H9 (cell line): ENCODE measurements around the gene TMEM141. TPM values are rescaled to one million over a fixed set of nuclear protein-coding genes. Genes with fewer than 3 reads are reported as not detected.
A peak's percentile ranks its signal among the peaks of the same experiment; 100 is the strongest.

ENCODE experiments used
- DNase-seq: peaks from one replicate; pipeline ENCODE4 v3.0.0-alpha.2; 2017
- H2AFZ ChIP-seq: one replicate; pipeline ENCODE4 v1.6.1; 2013; ENCODE audit warnings: mild to moderate bottlenecking, low read length, control low read depth, moderate library complexity
- H2AK5ac ChIP-seq: 2 replicates; pipeline ENCODE4 v1.6.1; 2013; ENCODE audit warnings: low read length, control low read depth, mixed read lengths; ENCODE audit not compliant: insufficient read length
- H2BK120ac ChIP-seq: one replicate; pipeline ENCODE4 v1.6.1; 2013; ENCODE audit warnings: low read depth, mild to moderate bottlenecking, low read length, control low read depth, inconsistent platforms; ENCODE audit not compliant: poor library complexity, severe bottlenecking
- H2BK12ac ChIP-seq: 2 replicates; pipeline ENCODE4 v1.6.1; 2013; ENCODE audit warnings: low read length, control low read depth, mixed read lengths, low read depth; ENCODE audit not compliant: insufficient read length
- H2BK15ac ChIP-seq: 2 replicates; pipeline ENCODE4 v1.6.1; 2013; ENCODE audit warnings: low read depth, low read length, control low read depth
- H2BK20ac ChIP-seq: one replicate; pipeline ENCODE4 v1.6.1; 2013; ENCODE audit warnings: low read depth, mild to moderate bottlenecking, low read length, control low read depth, inconsistent platforms; ENCODE audit not compliant: poor library complexity, severe bottlenecking
- H2BK5ac ChIP-seq: 2 replicates; pipeline ENCODE4 v1.6.1; 2013; ENCODE audit warnings: low read length, control low read depth, mixed read lengths; ENCODE audit not compliant: insufficient read length
- H3K14ac ChIP-seq: 2 replicates; pipeline ENCODE4 v1.6.1; 2013; ENCODE audit warnings: low read length, control low read depth; ENCODE audit not compliant: insufficient read depth
- H3K18ac ChIP-seq: 2 replicates; pipeline ENCODE4 v1.6.1; 2013; ENCODE audit warnings: low read depth, mild to moderate bottlenecking, mixed read lengths, low read length, control low read depth; ENCODE audit not compliant: insufficient read length
- H3K23ac ChIP-seq: 2 replicates; pipeline ENCODE4 v1.6.1; 2013; ENCODE audit warnings: low read length, control low read depth, mixed read lengths, low read depth; ENCODE audit not compliant: insufficient read length
- H3K23me2 ChIP-seq: 2 replicates; pipeline ENCODE4 v1.6.1; 2013; ENCODE audit warnings: low read depth, mild to moderate bottlenecking, mixed read lengths, low read length, control low read depth; ENCODE audit not compliant: insufficient read length, poor library complexity, severe bottlenecking
- H3K27ac ChIP-seq: 2 replicates; pipeline ENCODE4 v1.5.1; 2013; ENCODE audit warnings: low read length, control low read depth, mixed read lengths, low read depth; ENCODE audit not compliant: insufficient read length
- H3K27me3 ChIP-seq: 2 replicates; pipeline ENCODE4 v1.6.1; 2013; ENCODE audit warnings: low read length, control low read depth, inconsistent platforms; ENCODE audit not compliant: insufficient read depth
- H3K4ac ChIP-seq: 2 replicates; pipeline ENCODE4 v1.6.1; 2013; ENCODE audit warnings: low read depth, mild to moderate bottlenecking, control low read depth, inconsistent platforms, low read length, moderate library complexity
- H3K4me1 ChIP-seq: 2 replicates; pipeline ENCODE4 v1.6.1; 2013; ENCODE audit warnings: low read length, control low read depth, inconsistent platforms; ENCODE audit not compliant: insufficient read depth
- H3K4me2 ChIP-seq: 2 replicates; pipeline ENCODE4 v1.6.1; 2013; ENCODE audit warnings: low read length, control low read depth, mixed read lengths; ENCODE audit not compliant: insufficient read length, insufficient read depth
- H3K56ac ChIP-seq: 2 replicates; pipeline ENCODE4 v1.6.1; 2013; ENCODE audit warnings: low read depth, mild to moderate bottlenecking, mixed read lengths, low read length, control low read depth; ENCODE audit not compliant: insufficient read length
- H3K79me1 ChIP-seq: 2 replicates; pipeline ENCODE4 v1.6.1; 2013; ENCODE audit warnings: low read depth, mild to moderate bottlenecking, moderate library complexity, low read length, control low read depth, inconsistent platforms; ENCODE audit not compliant: insufficient read depth, poor library complexity, severe bottlenecking
- H3K79me2 ChIP-seq: 2 replicates; pipeline ENCODE4 v1.6.1; 2013; ENCODE audit warnings: low read length, control low read depth, inconsistent platforms; ENCODE audit not compliant: insufficient read depth
- H3K9ac ChIP-seq: 2 replicates; pipeline ENCODE4 v1.6.1; 2013; ENCODE audit warnings: low read length, control low read depth, mixed read lengths; ENCODE audit not compliant: insufficient read length; ENCODE audit errors: extremely low read depth
- H3K9me3 ChIP-seq: one replicate; pipeline ENCODE4 v1.6.1; 2013; ENCODE audit warnings: low read depth, low read length, inconsistent platforms; ENCODE audit not compliant: control insufficient read depth
- H3T11ph ChIP-seq: one replicate; pipeline ENCODE4 v1.6.1; 2013; ENCODE audit warnings: mild to moderate bottlenecking, low read length, control low read depth, inconsistent platforms
- H4K20me1 ChIP-seq: one replicate; pipeline ENCODE4 v1.6.1; 2013; ENCODE audit not compliant: control insufficient read depth, insufficient read length, insufficient read depth
- H4K5ac ChIP-seq: 2 replicates; pipeline ENCODE4 v1.6.1; 2013; ENCODE audit warnings: low read depth, mild to moderate bottlenecking, mixed read lengths, low read length, control low read depth; ENCODE audit not compliant: insufficient read length
- H4K8ac ChIP-seq: replicated peaks from 2 replicates; pipeline ENCODE4 v1.6.1; 2013; ENCODE audit warnings: low read length, control low read depth, mixed read lengths, low read depth; ENCODE audit not compliant: insufficient read length
- H4K91ac ChIP-seq: 2 replicates; pipeline ENCODE4 v1.6.1; 2013; ENCODE audit warnings: low read depth, mild to moderate bottlenecking, moderate library complexity, mixed read lengths, low read length, control low read depth; ENCODE audit not compliant: insufficient read length
- H3K27ac Mint-ChIP-seq, 3 experiments: 2 replicates in 2 of 3; 3 replicates in 1 of 3; pipeline ENCODE4 v1.8.0; 2020 to 2021; ENCODE audit warnings: mixed read lengths in 3 of 3, mild to moderate bottlenecking in 1 of 3, moderate library complexity in 1 of 3
- H3K27me3 Mint-ChIP-seq: 2 replicates; pipeline ENCODE4 v1.8.0; 2021; ENCODE audit warnings: low read depth, mild to moderate bottlenecking, moderate library complexity, mixed read lengths
- H3K36me3 Mint-ChIP-seq, 3 experiments: 2 replicates in 2 of 3; 3 replicates in 1 of 3; pipeline ENCODE4 v1.8.0; 2020 to 2021; ENCODE audit warnings: low read depth in 3 of 3, mixed read lengths in 3 of 3; ENCODE audit not compliant: insufficient read depth in 1 of 3
- H3K4me1 Mint-ChIP-seq, 2 experiments: 2 replicates each; pipeline ENCODE4 v1.8.0; 2020; ENCODE audit warnings: mixed read lengths in 2 of 2
- H3K4me3 Mint-ChIP-seq, 2 experiments: 2 replicates in 1 of 2; 3 replicates in 1 of 2; pipeline ENCODE4 v1.8.0; 2020 to 2021; ENCODE audit warnings: mild to moderate bottlenecking in 2 of 2, mixed read lengths in 2 of 2, moderate library complexity in 1 of 2
- H3K9me3 Mint-ChIP-seq, 2 experiments: 2 replicates in 1 of 2; 3 replicates in 1 of 2; pipeline ENCODE4 v1.8.0; 2020; ENCODE audit warnings: mild to moderate bottlenecking in 2 of 2, mixed read lengths in 2 of 2, moderate library complexity in 1 of 2
- WGBS: extraction: QIAGEN DNeasy Blood & Tissue Kit; methylation state at CpG from one replicate; pipeline ENCODE4 v1.1.7; 2013; ENCODE audit warnings: missing lambda C conversion rate, low lambda C conversion rate, mixed read lengths; ENCODE audit not compliant: insufficient read length; ENCODE audit errors: extremely low coverage; 5-methylcytosine and 5-hydroxymethylcytosine counted together
- total RNA-seq: library from RNA; stranded (reverse); gene quantifications from 2 replicates; pipeline ENCODE4 v1.2.1, GENCODE V29; 2021
- TF ChIP-seq, protein P1 (sequence below): fragments of 200-600 bp; sonication (generic); conservative IDR thresholded peaks from 3 replicates; pipeline ENCODE4 v1.8.0; 2021; ENCODE audit warnings: antibody characterized with exemption, mild to moderate bottlenecking

The TMEM141 gene
- total RNA-seq, 1 experiment from 2014 or later = 55.2 TPM

DNA sequence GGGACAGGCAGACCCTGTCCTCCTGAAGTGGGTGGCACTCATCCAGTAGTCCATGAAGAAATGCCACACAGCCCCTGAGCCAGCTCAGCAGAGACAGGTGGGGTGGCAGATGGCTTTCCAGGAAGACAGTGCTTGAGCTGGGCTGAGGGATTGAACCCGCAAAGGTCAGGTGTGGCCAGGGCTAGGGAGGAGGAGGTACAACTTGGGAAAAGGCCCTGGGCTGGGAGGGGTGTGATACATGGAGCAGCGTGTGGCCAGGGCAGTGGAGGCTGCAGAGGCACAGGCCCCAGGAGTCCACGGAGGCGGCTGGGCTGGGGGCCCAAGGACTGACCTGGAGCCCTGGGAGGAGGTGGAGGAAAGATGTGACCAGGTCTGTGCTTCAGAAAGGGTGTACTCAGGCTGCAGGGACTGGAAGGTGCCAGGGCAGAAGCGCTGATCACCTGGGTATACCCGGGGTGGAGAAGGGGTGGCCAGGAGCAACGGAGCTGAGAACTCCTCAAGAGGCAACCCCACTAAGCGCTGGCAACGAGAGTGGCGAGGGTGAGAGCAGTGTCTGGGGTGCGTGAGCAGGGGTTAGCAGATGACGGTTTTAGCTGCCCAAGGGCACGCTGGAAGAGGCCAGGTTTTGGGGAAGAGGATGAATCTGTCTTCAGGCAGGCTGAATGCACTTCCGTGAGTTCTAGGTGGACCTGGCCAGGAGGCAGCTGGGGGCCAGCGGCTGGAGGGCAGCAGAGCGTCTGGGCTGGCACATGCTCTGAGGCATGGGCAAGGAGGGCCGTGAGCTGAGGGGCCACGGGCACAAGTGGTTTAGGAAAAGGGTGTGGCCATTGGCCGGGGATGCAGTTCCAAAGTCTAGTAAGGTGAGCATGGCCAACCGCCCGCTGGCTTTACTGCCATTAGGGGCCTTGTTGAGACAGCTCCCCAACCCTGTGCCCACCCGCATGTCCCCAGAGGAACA lies 12.7 kb downstream of the TMEM141 start:
- Histone ChIP-seq H3K4me2 (no peak overlapping the region), H2BK12ac (no peak overlapping the region)
- DNase-seq = no peak

More for the DNA sequence above, 12.7 kb downstream of the TMEM141 start:
- H3K9me3 ChIP-seq = no peaks in the 10 kb centered on the region
- H3K79me1 ChIP-seq = no peaks in the 10 kb centered on the region
- H3K27ac Mint-ChIP-seq = peak overlapping the region in 1 of 3 experiments; percentile 34; a peak in 1 of 7 replicates
- no peaks in the 10 kb centered on the region; the same call in 1 of the 2 replicates for H3K79me2 ChIP-seq
- no peak overlapping the region for H3K27ac ChIP-seq
- TF ChIP-seq, protein P1, sequence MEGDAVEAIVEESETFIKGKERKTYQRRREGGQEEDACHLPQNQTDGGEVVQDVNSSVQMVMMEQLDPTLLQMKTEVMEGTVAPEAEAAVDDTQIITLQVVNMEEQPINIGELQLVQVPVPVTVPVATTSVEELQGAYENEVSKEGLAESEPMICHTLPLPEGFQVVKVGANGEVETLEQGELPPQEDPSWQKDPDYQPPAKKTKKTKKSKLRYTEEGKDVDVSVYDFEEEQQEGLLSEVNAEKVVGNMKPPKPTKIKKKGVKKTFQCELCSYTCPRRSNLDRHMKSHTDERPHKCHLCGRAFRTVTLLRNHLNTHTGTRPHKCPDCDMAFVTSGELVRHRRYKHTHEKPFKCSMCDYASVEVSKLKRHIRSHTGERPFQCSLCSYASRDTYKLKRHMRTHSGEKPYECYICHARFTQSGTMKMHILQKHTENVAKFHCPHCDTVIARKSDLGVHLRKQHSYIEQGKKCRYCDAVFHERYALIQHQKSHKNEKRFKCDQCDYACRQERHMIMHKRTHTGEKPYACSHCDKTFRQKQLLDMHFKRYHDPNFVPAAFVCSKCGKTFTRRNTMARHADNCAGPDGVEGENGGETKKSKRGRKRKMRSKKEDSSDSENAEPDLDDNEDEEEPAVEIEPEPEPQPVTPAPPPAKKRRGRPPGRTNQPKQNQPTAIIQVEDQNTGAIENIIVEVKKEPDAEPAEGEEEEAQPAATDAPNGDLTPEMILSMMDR = no peak
- H3K9ac ChIP-seq = no peak overlapping the region
- no peak overlapping the region for H3K23ac ChIP-seq
- H3K4me1 ChIP-seq = no peaks in the 10 kb centered on the region; the same call in 1 of the 2 replicates
- peaks cover 4% of the 10 kb centered on the region for H4K20me1 ChIP-seq
- H3K4me3 Mint-ChIP-seq = peak overlapping the region in 1 of 2 experiments; percentile 25; a peak in 2 of 5 replicates
- no peak overlapping the region for H3K4ac ChIP-seq
- H3K56ac ChIP-seq = no peak overlapping the region
- H3K14ac ChIP-seq = no peak overlapping the region
- H3K27me3 Mint-ChIP-seq = peaks cover 27% of the 10 kb centered on the region
- no peak overlapping the region for H2BK15ac ChIP-seq
- no peak overlapping the region for H2BK120ac ChIP-seq
- H3T11ph ChIP-seq = no peak overlapping the region
- H3K27me3 ChIP-seq = no peaks in the 10 kb centered on the region; the same call in 1 of the 2 replicates
- H2BK20ac ChIP-seq = no peak overlapping the region
- H3K9me3 Mint-ChIP-seq = no peaks in the 10 kb centered on the region
- H2AK5ac ChIP-seq = no peak overlapping the region
- no peak overlapping the region for H4K5ac ChIP-seq
- H3K23me2 ChIP-seq = peaks cover 21% of the 10 kb centered on the region
- H2BK5ac ChIP-seq = no peak overlapping the region
- H4K8ac ChIP-seq = no peak overlapping the region
- no peak overlapping the region for H3K18ac ChIP-seq
- no peak overlapping the region for H4K91ac ChIP-seq
- H2AFZ ChIP-seq = no peak overlapping the region
- peaks cover 9 to 22% (median 15%) of the 10 kb centered on the region in 3 experiments; a peak in 6 of 7 replicates for H3K36me3 Mint-ChIP-seq
- no CpG with 5 or more reads among the region's 22 CpGs for WGBS
- peaks cover 10 to 22% of the 10 kb centered on the region in 2 experiments for H3K4me1 Mint-ChIP-seq
